Lower leg skin (tissue), 4 donors: ENCODE data around the gene ADGRV1. TPM values are rescaled to one million over a fixed set of nuclear protein-coding genes. Genes with fewer than 3 reads are reported as not detected.

ENCODE experiments used
- DNase-seq, 2 donors: peaks; one replicate each; pipeline ENCODE4 v3.0.0-alpha.2; 2019; ENCODE audit warnings: low spot score in 2 of 2
- H3K4me3 ChIP-seq: fragments of 200-600 bp; sonication (generic); 2 replicates; pipeline ENCODE4 v1.5.1; 2017; ENCODE audit warnings: mild to moderate bottlenecking, low read depth; ENCODE audit not compliant: poor library complexity, severe bottlenecking
- CTCF ChIP-seq, 3 donors: fragments of 450-650 bp; IDR thresholded peaks; one replicate each; pipeline ENCODE4 v1.5.1; 2016; ENCODE audit warnings: antibody characterized with exemption in 3 of 3, mild to moderate bottlenecking in 3 of 3, moderate library complexity in 2 of 3
- POLR2A ChIP-seq, 2 donors: fragments of 450-650 bp; IDR thresholded peaks; one replicate each; pipeline ENCODE4 v1.6.1; 2016 to 2017; ENCODE audit warnings: antibody characterized with exemption in 2 of 2, mild to moderate bottlenecking in 1 of 2, moderate library complexity in 1 of 2
- WGBS, 2 donors: methylation state at CpG; one replicate each; pipeline ENCODE4 v1.1.5; 2018; 5-methylcytosine and 5-hydroxymethylcytosine counted together
- intact Hi-C: fragments of 100-400 bp; cut with DNase I; formaldehyde crosslinking; loops from one replicate; pipeline ENCODE4 v1.15.0; 2023; ENCODE audit warnings: low total_unique reads
- total RNA-seq, 4 donors: library from RNA; depleted of rRNA; stranded (reverse); fragments of >200 nt; gene quantifications; one replicate each; pipeline ENCODE4 v1.1.0, GENCODE V29; 2016

Gene ADGRV1
- total RNA-seq, 4 donors from 2014 or later: 1.2 to 4.0 (median 2.7) TPM

- intact Hi-C loops: no loop called here
- H3K4me3 ChIP-seq: no peak overlapping the region
- no peak for DNase-seq
- no peak for TF ChIP-seq CTCF (IDR thresholded peaks at IDR 0.05)
- TF ChIP-seq POLR2A (IDR thresholded peaks at IDR 0.05): no peak
- 48 to 51% methylated on average over 4 of the region's 4 CpGs for WGBS, 2 donors
Measured at GRCh38 chr5:90642706-90643229, 84.2 kb downstream of the ADGRV1 start.

DNA sequence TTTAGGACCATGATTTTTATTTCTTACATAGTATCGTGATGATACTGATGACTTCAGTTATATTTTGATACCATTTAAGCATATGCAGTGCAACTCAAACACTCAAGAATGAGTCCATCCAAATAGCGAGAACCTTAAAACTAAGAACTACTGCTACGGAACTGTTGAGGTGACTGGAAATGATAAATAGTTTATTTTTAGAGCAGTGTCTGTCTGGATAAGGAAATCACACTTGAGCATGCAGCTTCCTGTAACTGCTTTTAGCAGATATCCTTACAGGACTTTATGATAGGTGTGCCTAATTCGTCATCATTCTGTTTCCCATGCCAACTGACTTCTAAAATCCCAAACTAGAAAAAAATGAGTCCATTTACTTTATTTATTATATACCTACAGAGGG is 85.5 kb downstream of the ADGRV1 start:
- no peak overlapping the region for H3K4me3 ChIP-seq
- TF ChIP-seq CTCF (IDR thresholded peaks at IDR 0.05) (no peak), POLR2A (IDR thresholded peaks at IDR 0.05) (no peak)
- WGBS, 2 donors: 60 to 63% methylated on average over 4 of the region's 4 CpGs
- intact Hi-C loops: no loop called here
- DNase-seq: no peak

- WGBS, 2 donors: 38 to 39% methylated on average over 8 of the region's 8 CpGs
Measured at GRCh38 chr5:90645024-90645610, 86.5 kb downstream of the ADGRV1 start.

DNA sequence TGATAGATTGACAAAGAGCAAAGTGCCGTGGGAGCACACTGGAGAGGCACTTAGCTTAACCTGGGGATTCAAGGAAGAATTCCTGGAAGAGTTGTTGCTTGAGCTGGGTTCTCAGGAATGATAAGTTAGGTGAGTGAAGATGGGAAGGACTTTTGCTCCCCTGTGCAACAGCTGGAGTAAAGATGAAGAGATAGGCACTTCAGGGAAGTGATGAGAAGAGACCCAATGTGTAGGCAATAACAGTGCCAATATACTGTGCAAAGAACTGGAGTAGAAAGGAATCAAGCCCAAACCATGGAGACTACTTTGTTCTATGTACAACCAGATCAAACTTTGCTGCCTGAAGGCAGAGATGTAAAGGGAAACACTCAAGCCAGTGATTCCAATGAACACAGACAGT is 92.2 kb downstream of the ADGRV1 start:
- intact Hi-C loops: no loop called here
- TF ChIP-seq POLR2A (IDR thresholded peaks at IDR 0.05) (no peak), CTCF (IDR thresholded peaks at IDR 0.05) (no peak)
- WGBS, 2 donors: 68 to 81% methylated on average over 1 of the region's 1 CpG
- no peak for DNase-seq
- H3K4me3 ChIP-seq: no peak overlapping the region

More at GRCh38 chr5:90645024-90645610, 86.5 kb downstream of the ADGRV1 start:
- intact Hi-C loops: no loop called here
- H3K4me3 ChIP-seq: no peak overlapping the region
- no peak for TF ChIP-seq POLR2A (IDR thresholded peaks at IDR 0.05)
- TF ChIP-seq CTCF (IDR thresholded peaks at IDR 0.05): no peak
- DNase-seq: no peak

- no peak overlapping the region for H3K4me3 ChIP-seq
- TF ChIP-seq CTCF (IDR thresholded peaks at IDR 0.05): no peak
- no peak for TF ChIP-seq POLR2A (IDR thresholded peaks at IDR 0.05)
- intact Hi-C loops: no loop called here
- WGBS, 2 donors: 77 to 83% methylated on average over 2 of the region's 2 CpGs
- no peak for DNase-seq
Measured at GRCh38 chr5:90654215-90654614, 95.6 kb downstream of the ADGRV1 start.

DNA sequence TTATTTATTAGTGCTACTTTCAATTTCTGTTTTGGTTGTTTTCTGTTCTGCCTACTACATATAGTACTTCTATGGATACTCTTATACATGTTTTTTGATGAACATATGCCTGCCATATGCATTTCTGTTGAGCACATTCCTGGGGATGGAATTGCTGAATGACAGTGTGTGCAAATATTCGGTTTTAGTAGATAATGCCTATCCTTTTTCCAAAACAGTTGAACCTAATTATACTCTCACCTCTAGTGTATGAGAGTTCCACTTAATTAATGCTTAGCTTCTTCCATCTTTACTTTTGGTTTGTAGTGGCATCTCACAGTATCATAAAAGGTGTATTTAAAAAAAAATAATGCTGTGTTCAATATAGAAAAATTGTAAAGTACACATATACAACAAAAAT is 96.8 kb downstream of the ADGRV1 start:
- intact Hi-C loops: no loop called here

More for the DNA sequence above, 96.8 kb downstream of the ADGRV1 start:
- H3K4me3 ChIP-seq: no peak overlapping the region
- TF ChIP-seq POLR2A (IDR thresholded peaks at IDR 0.05) (no peak), CTCF (IDR thresholded peaks at IDR 0.05) (no peak)
- 53 to 55% methylated on average over 1 of the region's 1 CpG for WGBS, 2 donors
- DNase-seq: no peak
